B cell (primary cell): Measurements from ENCODE around the gene AKAP14. TPM values are rescaled to one million over a fixed set of nuclear protein-coding genes. Genes with fewer than 3 reads are reported as not detected.
A peak's percentile ranks its signal among the peaks of the same experiment; 100 is the strongest.

Source experiments
- ATAC-seq: fragments of 200-7000 bp; cut with Tn5 transposase; one replicate; pipeline ENCODE4 v1.10.0; 2021; ENCODE audit warnings: low read depth, mild to moderate bottlenecking, moderate number of reproducible peaks, moderate library complexity
- CTCF ChIA-PET: fragments of 350-600 bp; sonication (Branson Sonifier 250); formaldehyde crosslinking; loops from one replicate; lab custom pipeline; 2021; ENCODE audit warnings: antibody characterized with exemption, inconsistent platforms; lab: Charles Lee
- POLR2A ChIA-PET: fragments of 350-600 bp; sonication (Branson Sonifier 250); formaldehyde crosslinking; loops from one replicate; lab custom pipeline; 2021; ENCODE audit warnings: antibody characterized with exemption; lab: Charles Lee
- DNase-seq: peaks from one replicate; pipeline ENCODE4 v3.0.0; 2013
- H2AFZ ChIP-seq: 2 replicates; pipeline ENCODE4 v1.6.1; 2012; ENCODE audit warnings: mild to moderate bottlenecking, low read depth, low read length; ENCODE audit not compliant: insufficient read depth, poor library complexity, severe bottlenecking
- H3K27ac ChIP-seq, 2 donors: 1 replicate in 1 of 2; 2 replicates in 1 of 2; pipeline ENCODE4 v1.5.1; 2012 to 2013; ENCODE audit warnings: low read length in 2 of 2, mild to moderate bottlenecking in 2 of 2, moderate library complexity in 1 of 2
- H3K27me3 ChIP-seq, 4 experiments: fragments of 200-600 bp in 1 of 4; sonication (generic) in 1 of 4; replicated peaks in 1 of 4; 1 replicate in 2 of 4; 2 replicates in 2 of 4; pipeline versions ENCODE4 v1.6.1 to v1.7.0; 2013 to 2016; ENCODE audit warnings: low read length in 3 of 4, mild to moderate bottlenecking in 2 of 4, mixed read lengths in 1 of 4, moderate library complexity in 1 of 4; ENCODE audit not compliant: insufficient read depth in 4 of 4, control insufficient read depth in 3 of 4; ENCODE audit errors: control extremely low read depth in 1 of 4
- H3K36me3 ChIP-seq, 2 experiments: replicated peaks in 1 of 2; 1 replicate in 1 of 2; 2 replicates in 1 of 2; pipeline versions ENCODE4 v1.6.1 to v1.7.1; 2013; ENCODE audit warnings: low read length in 1 of 2; ENCODE audit not compliant: insufficient read depth in 2 of 2, control insufficient read depth in 1 of 2; ENCODE audit errors: control extremely low read depth in 1 of 2, extremely low read depth in 1 of 2
- H3K4me1 ChIP-seq, 2 donors: fragments of 200-600 bp in 1 of 2; sonication (generic) in 1 of 2; 1 replicate in 1 of 2; 2 replicates in 1 of 2; pipeline versions ENCODE4 v1.5.1 to v1.6.1; 2013 to 2017; ENCODE audit warnings: low read length in 2 of 2; ENCODE audit not compliant: control insufficient read depth in 2 of 2, insufficient read depth in 2 of 2
- H3K4me2 ChIP-seq: replicated peaks from 2 replicates; pipeline ENCODE3; 2012; ENCODE audit warnings: mild to moderate bottlenecking, low read depth, low read length; ENCODE audit not compliant: poor library complexity, severe bottlenecking
- H3K4me3 ChIP-seq, 5 experiments: fragments of 200-600 bp in 1 of 5; sonication (generic) in 1 of 5; 1 replicate in 3 of 5; 2 replicates in 2 of 5; pipeline versions ENCODE4 v1.5.1 to v1.7.0; 2011 to 2016; ENCODE audit warnings: low read length in 4 of 5, mild to moderate bottlenecking in 4 of 5, low read depth in 2 of 5, control low read depth in 1 of 5, moderate library complexity in 1 of 5; ENCODE audit not compliant: insufficient read depth in 1 of 5; ENCODE audit errors: control extremely low read depth in 1 of 5, extremely low read depth in 1 of 5
- H3K79me2 ChIP-seq: fragments of 200-600 bp; sonication (generic); one replicate; pipeline ENCODE4 v1.6.0; 2016; ENCODE audit warnings: low read length; ENCODE audit not compliant: control insufficient read depth, insufficient read depth
- H3K9ac ChIP-seq: fragments of 200-600 bp; sonication (generic); 2 replicates; pipeline ENCODE4 v1.6.1; 2017; ENCODE audit warnings: mild to moderate bottlenecking, low read length, moderate library complexity
- H3K9me3 ChIP-seq, 3 donors: one replicate each; pipeline versions ENCODE4 v1.6.1 to v1.7.1; 2013; ENCODE audit warnings: low read length in 2 of 3; ENCODE audit not compliant: control insufficient read depth in 2 of 3, insufficient read depth in 1 of 3; ENCODE audit errors: control extremely low read depth in 1 of 3
- H4K20me1 ChIP-seq: 2 replicates; pipeline ENCODE4 v1.6.0; 2012; ENCODE audit warnings: mild to moderate bottlenecking, low read length; ENCODE audit not compliant: insufficient read depth, control insufficient read depth, poor library complexity, severe bottlenecking
- H3K27ac Mint-ChIP-seq: one replicate; pipeline ENCODE4 v1.8.0; 2021; ENCODE audit warnings: mixed read lengths
- H3K27me3 Mint-ChIP-seq: one replicate; pipeline ENCODE4 v1.8.0; 2021; ENCODE audit warnings: mixed read lengths
- H3K4me1 Mint-ChIP-seq: one replicate; pipeline ENCODE4 v1.8.0; 2021; ENCODE audit warnings: mixed read lengths
- H3K4me3 Mint-ChIP-seq: one replicate; pipeline ENCODE4 v1.8.0; 2021; ENCODE audit warnings: mixed read lengths
- H3K9me3 Mint-ChIP-seq: one replicate; pipeline ENCODE4 v1.8.0; 2022; ENCODE audit warnings: mixed read lengths; ENCODE audit not compliant: insufficient read depth
- CTCF ChIP-seq: fragments of 200-600 bp; IDR thresholded peaks from one replicate; pipeline ENCODE4 v1.8.0; 2022; ENCODE audit warnings: antibody characterized with exemption, mild to moderate bottlenecking
- EZH2 ChIP-seq: IDR thresholded peaks from 2 replicates; pipeline ENCODE4 v1.6.1; 2012; ENCODE audit warnings: borderline replicate concordance, low read depth, mild to moderate bottlenecking, moderate library complexity, low read length; ENCODE audit not compliant: insufficient read depth, poor library complexity, severe bottlenecking
- WGBS: methylation state at CpG from one replicate; pipeline ENCODE4 v1.1.5; 2013; ENCODE audit warnings: missing lambda C conversion rate; ENCODE audit not compliant: insufficient coverage; 5-methylcytosine and 5-hydroxymethylcytosine counted together
- intact Hi-C: fragments of 100-400 bp; cut with micrococcal nuclease; formaldehyde crosslinking; loops from one replicate; pipeline ENCODE4 v1.10.0; 2022
- polyA plus RNA-seq: library from polyadenylated mRNA; depleted of rRNA; stranded (reverse); fragments of >200 nt; gene quantifications from 2 replicates; pipeline ENCODE4 v1.2.3, GENCODE V29; 2012
- total RNA-seq, 2 donors: library from RNA; stranded (reverse); fragments of 120-200 nt in 1 of 2; gene quantifications; 1 replicate in 1 of 2; 2 replicates in 1 of 2; pipeline versions ENCODE4 v1.2.3 to v1.2.4, GENCODE V29; 2013 to 2022

AKAP14 gene
- total and polyA plus RNA-seq, 2 donors (not counting 1 experiment from before 2014, with no cell fraction given), result not detected

GRCh38 chrX:119942173-119942819 is 46.6 kb downstream of the AKAP14 start:
- H3K27ac ChIP-seq, result peak overlapping the region; percentile 86 to 88
- peak overlapping the region; percentile 68 for H3K4me2 ChIP-seq
- ChIA-PET CTCF (no interaction called here), POLR2A (no interaction called here)
- H3K9me3 ChIP-seq, result no peaks in the 10 kb centered on the region
- peak overlapping the region; percentile 76 for H3K9ac ChIP-seq
- no peak for TF ChIP-seq CTCF
- no peak for TF ChIP-seq EZH2
- peaks cover 22% of the 10 kb centered on the region for H3K79me2 ChIP-seq
- no peaks in the 10 kb centered on the region for H4K20me1 ChIP-seq
- H3K4me3 Mint-ChIP-seq, result peak overlapping the region; percentile 96
- H3K27me3 ChIP-seq, result no peaks in the 10 kb centered on the region
- ATAC-seq (no peak), DNase-seq (no peak)
- 74% methylated on average over 7 of the region's 13 CpGs for WGBS
- H3K4me1 Mint-ChIP-seq, result peaks cover 18% of the 10 kb centered on the region
- peak overlapping the region; percentile 94 for H3K27ac Mint-ChIP-seq
- H3K27me3 Mint-ChIP-seq, result no peaks in the 10 kb centered on the region
- H3K9me3 Mint-ChIP-seq, result no peaks in the 10 kb centered on the region
- H3K36me3 ChIP-seq, result no peaks in the 10 kb centered on the region
- intact Hi-C loops, result loop anchor here (10.0 kb wide), 1 partner anchor 477 kb away; the partner anchor contains the start of gene SLC25A5
- peaks cover 15 to 21% of the 10 kb centered on the region in 2 donors for H3K4me1 ChIP-seq
- H2AFZ ChIP-seq, result peak overlapping the region; percentile 76
- peak overlapping the region; percentile 56 to 91 (median 75) for H3K4me3 ChIP-seq

- H3K4me1 Mint-ChIP-seq, result peaks cover 18% of the 10 kb centered on the region
- Histone ChIP-seq H3K9me3 (no peaks in the 10 kb centered on the region), H4K20me1 (no peaks in the 10 kb centered on the region), H3K36me3 (no peaks in the 10 kb centered on the region), H3K27ac (peak overlapping the region; percentile 86 to 88), H3K4me2 (peak overlapping the region; percentile 68), H3K9ac (peak overlapping the region; percentile 76), H3K4me3 (peak overlapping the region; percentile 56 to 91 (median 75)), H3K4me1 (peaks cover 15 to 21% of the 10 kb centered on the region in 2 donors), H3K27me3 (no peaks in the 10 kb centered on the region), H3K79me2 (peaks cover 22% of the 10 kb centered on the region), H2AFZ (peak overlapping the region; percentile 76)
- H3K27ac Mint-ChIP-seq, result peak overlapping the region; percentile 94
- no peak for TF ChIP-seq EZH2
- no peak for TF ChIP-seq CTCF
- intact Hi-C loops, result loop anchor here (1.0 to 10.0 kb wide), 4 partner anchors 72 to 478 kb away; partner anchors contain the start of genes NDUFA1, RNF113A, RPL39 and SLC25A5
- DNase-seq, result no peak
- peak overlapping the region; percentile 96 for H3K4me3 Mint-ChIP-seq
- WGBS, result 1% methylated on average over 12 of the region's 14 CpGs
- no peaks in the 10 kb centered on the region for H3K27me3 Mint-ChIP-seq
- ChIA-PET POLR2A (no interaction called here), CTCF (no interaction called here)
- H3K9me3 Mint-ChIP-seq, result no peaks in the 10 kb centered on the region
- no peak for ATAC-seq
Observed at GRCh38 chrX:119942831-119943184, 47.1 kb downstream of the AKAP14 start.
